ENCODE measurements around the gene MORF4L1.

GRCh38 chr15:78837131-78837530, 35.6 kb upstream of the MORF4L1 start:
- TF ChIP-seq CTCF (IDR thresholded peaks at IDR 0.05; ENCODE audit: insufficient read depth, low read depth, low read length) (no peak), EZH2 (IDR thresholded peaks at IDR 0.05; ENCODE audit: insufficient read depth, low read length) (no peak)
